ENCODE results near the gene BAX.
A peak's percentile ranks its signal among the peaks of the same experiment; 100 is the strongest.

BAX gene

DNA sequence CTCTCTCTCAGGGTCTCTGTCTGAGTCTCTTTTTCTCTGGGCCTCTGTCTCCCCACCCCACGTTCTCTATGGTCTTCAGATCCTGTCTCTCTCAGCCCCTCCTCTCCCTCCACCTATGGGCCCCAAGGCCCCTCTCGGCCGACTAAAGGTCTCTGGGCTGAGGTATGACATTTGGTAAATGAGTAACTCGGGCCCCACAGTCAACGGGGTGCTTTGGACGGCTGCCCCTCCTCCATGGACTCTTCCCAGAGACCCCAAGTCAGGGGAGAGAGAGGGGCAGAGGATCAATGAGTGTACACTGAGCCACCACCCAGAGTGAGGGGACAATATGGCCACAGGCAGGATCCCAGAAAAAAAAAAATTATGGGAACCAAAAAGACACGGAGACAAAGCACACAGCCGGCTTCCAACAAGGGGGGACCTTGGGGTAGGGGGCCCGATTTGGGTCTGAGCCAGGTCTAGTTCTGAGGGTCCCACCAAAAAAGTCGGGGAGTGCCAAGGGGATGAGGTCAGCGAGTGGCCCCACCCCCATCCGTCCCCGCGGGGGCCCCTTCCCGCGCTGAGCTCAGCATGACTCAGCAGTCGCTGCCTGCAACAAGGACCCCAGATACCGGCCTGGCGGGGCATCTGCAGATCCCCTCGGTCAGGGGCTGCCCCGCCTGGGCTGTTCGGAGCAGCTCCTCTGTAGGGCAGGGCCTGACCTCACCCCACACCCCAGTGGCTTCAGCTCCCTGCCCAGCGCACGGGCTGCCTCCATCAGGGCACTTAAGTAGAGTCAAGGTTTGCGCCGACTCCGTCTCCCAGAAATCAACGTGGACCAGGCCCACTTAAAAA lies 8.9 kb downstream of the BAX start:
- DNase-seq, result no peak

DNA sequence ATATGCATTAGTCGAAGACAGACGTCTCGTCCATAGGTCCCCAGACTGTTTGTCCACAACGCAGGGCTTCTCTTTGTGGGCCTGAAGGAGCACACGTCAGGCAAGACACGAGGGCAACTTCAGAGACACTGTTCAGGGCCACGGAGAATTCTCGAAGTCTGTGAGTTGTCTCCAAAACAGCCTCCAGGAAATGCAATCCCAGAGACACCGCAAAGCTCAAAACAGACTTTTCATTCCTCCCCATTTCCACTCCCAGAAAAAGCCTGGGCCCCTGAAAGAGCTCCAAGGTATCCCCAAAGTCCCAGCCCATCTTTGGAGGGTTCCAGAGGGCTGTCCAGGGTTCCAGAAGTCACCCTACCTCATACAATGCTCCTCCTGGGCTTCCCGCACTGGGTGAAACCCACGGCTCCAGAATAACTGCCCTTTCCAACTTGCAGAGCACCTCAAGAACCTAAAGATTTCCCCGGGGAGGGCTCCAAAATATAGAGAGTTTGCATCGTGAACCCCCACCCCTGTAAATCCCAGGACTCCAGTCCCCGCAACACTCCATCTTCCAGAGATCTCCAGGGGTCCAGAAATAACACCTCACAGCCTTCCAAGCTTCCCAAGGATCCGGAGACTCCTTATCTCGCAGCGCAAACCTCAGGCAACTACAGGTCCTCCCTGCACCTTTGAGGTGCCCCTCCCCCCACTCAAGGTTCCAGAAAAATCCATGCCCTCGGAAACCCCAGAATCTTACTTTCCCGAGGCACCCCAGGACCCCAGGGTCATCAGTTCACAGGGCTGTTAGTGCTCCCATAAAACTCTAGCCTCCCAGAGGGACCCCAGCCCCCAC lies 9.7 kb downstream of the BAX start:
- DNase-seq, result no peak

DNA sequence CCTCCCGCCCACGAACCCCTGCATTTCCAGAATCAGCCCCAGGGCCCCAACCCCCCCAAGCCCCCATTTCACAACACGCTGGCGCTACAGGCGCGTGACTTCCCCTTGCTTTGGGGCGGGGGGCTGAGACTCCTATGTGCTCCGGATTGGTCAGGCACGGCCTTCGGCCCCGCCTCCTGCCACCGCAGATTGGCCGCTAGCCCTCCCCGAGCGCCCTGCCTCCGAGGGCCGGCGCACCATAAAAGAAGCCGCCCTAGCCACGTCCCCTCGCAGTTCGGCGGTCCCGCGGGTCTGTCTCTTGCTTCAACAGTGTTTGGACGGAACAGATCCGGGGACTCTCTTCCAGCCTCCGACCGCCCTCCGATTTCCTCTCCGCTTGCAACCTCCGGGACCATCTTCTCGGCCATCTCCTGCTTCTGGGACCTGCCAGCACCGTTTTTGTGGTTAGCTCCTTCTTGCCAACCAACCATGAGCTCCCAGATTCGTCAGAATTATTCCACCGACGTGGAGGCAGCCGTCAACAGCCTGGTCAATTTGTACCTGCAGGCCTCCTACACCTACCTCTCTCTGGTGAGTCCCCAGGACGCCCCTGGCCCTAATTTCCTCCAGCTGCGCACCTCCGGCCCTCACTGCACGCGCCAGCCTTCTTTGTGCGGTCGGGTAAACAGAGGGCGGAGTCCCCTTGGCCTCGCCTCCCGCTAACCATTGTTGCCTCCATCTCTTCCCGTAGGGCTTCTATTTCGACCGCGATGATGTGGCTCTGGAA lies 10.5 kb downstream of the BAX start, which contains the start of gene FTL:
Gene FTL (plus strand): TSS at position 270 of the 766 bp plus-strand sequence. CDS start 199 bp downstream, at position 469.
- peak; percentile 87 for DNase-seq

DNA sequence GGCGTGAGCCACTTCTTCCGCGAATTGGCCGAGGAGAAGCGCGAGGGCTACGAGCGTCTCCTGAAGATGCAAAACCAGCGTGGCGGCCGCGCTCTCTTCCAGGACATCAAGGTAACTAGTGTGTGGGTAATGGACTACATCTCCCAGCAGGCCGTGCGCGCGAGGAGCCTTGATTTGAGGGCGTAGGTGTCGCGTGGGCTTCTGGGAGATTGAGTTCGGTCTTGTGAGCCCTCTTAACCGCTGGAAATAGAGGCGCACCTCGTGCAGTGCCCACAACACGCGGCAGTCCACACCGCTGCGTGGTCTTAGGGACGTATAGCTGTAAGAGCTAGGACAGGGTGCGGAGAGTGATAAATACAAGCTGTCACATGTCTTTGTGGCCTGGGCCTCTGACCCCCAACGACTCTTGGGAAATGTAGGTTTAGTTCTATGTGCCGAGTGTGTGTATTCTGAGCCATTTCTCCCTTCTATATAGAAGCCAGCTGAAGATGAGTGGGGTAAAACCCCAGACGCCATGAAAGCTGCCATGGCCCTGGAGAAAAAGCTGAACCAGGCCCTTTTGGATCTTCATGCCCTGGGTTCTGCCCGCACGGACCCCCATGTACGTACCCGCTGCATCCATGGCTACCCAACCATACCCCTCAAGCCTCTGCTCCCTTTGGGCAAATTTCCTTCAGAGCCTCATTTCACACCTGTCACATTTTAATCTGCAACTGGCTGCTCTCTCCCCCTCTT lies 11.3 kb downstream of the BAX start:
- peak; percentile 73 for DNase-seq

GRCh38 chr19:48966541-48967345 lies 12.1 kb downstream of the BAX start:
- DNase-seq, result no peak

GRCh38 chr19:48967346-48968178 lies 12.9 kb downstream of the BAX start:
- no peak for DNase-seq

- no peak for DNase-seq
These were observed 13.5 kb downstream of the BAX start for GRCh38 chr19:48968179-48968661.

GRCh38 chr19:48968813-48969218 lies 14.1 kb downstream of the BAX start:
- no peak for DNase-seq

DNA sequence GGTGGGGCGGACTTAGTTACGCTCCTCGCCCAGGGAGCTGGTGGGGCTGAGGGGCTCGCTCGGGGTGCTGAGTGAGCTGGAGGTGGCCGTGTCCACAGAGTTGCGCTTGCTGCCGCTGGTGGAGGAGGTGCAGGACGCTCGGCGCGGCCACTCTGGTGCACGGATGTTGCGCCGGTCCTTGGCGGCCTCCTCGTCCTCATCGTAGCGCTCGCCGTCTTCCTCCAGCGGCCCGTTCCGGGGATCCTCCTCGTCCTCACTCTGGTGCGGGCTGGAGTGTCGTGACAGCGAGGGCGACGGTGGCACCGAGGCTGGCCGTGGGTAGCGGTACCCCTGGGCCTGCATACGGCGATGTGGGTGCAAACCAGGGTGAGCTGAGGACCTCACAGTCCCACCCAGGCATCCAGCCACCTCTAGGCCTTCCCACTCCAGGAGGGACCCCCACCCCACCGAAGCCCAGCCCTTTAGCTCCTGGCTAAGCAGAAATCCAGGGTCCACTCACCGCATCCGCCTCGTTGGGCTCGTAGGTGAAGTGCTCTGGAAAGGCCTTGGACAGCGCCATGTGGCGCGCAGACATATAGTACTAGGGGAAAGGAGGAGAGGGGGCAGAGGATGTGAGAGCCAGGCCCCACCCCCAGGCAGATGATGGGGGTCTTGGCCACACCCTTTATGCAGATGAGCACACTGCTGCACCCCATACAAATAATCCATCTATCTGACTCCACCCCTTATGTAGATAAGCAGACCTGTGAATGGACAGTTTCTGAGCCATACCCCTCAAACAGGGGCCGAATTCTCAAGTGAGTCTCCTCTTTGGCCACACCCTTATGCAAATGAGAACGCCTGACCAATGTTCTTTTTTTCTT lies 14.8 kb downstream of the BAX start:
- no peak for DNase-seq

DNA sequence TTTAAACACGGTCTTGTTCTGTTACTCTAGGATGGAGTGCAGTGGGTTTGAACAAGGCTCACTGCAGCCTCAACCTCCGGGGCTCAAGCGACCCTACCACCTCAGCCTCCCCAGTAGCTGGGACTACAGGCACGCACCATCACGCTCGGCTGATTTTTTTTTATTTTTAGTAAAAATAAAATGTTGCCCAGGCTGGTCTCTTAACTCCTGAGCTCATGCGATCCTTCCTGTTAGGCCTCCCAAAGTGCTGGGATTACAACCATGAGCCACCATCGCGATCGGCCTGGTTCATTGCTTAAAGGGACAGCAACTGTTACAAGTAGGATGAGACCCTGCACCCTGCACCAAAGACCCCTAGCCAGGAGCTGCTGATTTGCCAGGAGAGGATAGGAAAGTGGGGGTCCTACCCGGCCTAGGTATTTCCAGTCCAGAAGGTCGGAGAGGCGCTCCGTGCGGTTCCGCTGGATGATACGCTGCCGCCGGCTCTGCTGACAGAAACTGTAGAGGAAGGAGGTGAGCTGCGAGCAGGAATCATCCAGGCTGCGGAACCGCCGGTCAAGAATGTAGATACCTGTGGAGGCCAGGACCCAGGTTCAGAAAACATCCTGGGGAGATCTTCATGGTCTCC lies 15.6 kb downstream of the BAX start:
- DNase-seq, result no peak

DNA sequence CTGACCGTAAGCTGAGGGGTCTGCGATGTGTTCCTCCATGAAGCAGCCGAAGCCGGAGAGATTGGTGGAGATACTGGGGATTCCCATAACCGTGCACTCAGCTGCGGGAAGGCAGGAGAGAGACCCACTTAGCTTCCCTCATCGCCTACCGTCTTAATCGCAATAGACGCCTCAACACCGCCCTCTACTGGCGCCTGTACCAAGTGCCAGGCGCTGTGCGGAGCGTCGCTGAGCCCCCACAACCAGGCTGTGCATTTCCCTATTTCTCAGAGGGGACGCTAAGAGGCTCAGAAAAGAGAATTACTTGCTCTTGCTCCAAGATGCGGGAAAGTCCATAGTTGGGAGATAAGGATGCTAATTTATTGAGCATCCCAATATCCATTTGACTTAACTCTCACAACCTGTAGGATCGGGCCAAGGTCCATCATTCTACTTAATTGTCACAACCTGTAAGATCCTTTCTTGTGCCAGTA lies 16.3 kb downstream of the BAX start:
- DNase-seq, result no peak

DNA sequence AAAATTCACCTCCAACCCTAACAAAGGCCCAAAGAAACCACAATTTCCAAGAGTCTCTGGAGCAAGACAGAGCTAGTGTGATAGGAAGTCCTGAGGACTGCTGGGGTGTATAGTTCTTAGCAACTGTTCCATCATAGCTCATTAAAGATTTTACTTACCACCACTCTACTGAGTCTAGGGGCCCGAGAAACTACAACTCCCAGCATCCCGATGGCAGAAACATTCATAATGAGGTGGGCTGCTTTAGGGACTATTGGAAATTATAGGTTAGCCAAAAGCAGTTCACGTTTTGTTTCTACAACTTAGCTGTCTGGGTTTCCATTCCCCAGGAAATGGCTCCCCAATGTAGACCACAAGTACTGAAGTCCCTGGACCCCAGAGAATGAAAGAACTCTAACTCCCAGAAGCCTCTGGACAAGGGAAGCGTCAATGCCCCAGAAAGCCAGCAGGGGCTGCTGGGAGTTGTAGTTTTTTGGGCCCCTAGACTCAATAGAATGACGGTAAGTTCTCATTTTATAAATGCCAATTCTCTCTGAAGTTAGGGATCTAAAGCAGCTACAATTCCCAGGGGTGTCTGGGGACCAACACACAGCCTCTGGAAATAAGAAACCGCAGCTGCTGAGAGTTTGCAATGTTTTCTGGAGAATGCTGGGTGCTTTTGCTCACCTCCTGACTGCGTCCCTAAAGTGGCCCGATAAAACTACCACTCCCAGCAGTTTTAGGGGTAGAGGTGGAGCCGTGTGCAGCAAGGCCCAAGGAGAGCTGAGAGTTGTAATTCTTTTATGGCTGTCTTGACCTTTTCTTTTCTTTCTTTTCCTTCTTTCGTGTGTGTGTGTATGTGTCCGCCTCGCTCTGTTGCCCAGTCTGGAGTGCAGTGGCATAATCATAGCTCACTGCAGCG lies 21.5 kb downstream of the BAX start:
- peak; percentile 12 for DNase-seq

DNA sequence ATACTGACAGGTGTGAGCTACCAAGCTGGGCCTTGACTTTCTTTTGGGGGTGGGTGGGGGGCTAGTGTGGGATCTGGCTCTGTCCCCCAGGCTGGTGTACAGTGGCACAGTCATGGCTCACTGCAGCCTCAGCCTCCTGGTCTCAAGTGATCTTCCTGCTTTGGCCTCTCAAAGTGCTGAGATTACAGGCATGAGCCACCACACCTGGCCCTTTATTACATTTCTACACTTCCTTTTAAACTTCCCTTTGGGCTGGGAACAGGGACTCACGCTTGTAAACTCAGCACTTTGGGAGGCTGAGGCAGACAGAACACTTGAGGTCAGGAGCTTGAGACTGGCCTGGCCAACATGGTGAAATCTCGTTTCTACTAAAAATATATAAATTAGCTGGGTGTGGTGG lies 22.4 kb downstream of the BAX start:
- DNase-seq, result no peak

GRCh38 chr19:48982280-48982679 lies 27.6 kb downstream of the BAX start:
- DNase-seq, result no peak

GRCh38 chr19:48985711-48986110 lies 31.0 kb downstream of the BAX start:
- DNase-seq, result no peak

- DNase-seq, result no peak
These were observed 31.5 kb downstream of the BAX start for GRCh38 chr19:48986211-48986610.

DNA sequence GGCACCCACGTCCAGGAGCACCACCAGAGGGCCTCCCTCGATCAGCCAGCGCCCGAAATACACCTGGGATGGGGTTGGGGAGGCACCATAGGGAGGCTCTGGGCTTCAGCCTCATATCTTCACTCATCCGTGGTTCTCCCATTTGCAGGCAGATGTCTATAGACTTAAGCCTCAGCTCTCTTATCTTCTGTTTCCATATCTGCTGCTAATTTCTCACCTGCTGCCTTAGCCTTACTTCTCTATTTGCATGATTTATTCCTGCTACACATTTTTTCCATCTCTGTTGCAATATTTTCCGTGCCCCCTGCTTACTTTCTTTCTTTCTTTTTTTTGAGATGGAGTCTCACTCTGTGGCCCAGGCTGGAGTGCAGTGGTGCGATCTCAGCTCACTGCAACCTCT lies 32.6 kb downstream of the BAX start:
- no peak for DNase-seq

DNA sequence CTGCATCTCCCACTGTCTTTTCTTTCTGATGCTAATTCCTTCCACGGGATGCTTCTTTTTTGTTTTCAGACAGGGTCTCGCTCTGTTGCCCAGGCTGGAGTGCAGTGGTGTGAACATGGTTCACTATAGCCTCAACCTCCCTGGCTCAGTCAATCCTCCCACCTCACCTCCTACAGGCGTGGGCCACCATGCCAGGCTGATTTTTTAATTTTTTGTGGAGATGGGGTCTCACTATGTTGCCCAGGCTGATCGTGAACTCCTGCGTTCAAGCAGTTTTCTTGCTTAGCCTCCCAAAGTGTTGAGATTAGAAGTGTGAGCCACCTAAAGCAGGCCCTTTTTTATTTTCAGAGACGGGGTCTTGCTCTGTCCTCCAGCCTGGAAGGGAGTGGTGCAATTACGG lies 33.6 kb downstream of the BAX start:
- no peak for DNase-seq
